ENCODE results near the gene CEP250.

DNA sequence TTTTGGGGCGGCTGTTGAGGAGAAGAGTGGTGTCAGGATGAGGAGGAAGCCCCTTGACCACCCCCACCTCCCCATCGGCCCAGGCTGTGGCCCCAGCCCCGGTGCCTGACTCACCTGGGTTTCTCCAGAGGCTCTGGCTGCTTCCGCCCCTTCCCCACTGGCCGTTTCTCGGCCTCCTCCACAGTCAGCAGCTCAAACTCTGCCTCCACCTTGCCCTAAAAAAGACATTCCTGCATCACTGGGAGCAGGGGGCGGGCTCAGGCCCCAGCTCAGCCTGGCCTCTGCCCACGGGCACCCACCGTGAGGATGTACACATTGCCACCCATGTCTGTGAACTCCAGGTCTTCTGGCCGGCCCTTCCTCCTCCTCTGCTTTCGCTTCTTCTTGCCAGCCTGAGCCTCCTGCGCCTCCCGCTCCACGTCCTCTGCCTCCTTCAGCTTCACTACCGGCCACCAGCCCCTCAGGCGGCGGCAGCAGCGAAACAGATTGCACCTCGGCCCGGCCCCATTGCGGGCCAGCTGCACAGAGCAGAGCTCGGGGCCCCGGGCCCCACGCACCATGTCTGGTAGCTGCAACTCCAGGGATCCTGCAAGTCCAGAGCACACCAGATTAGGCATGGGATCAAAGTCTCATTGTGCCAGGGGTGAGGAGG, 103.8 kb downstream of the CEP250 start:
- TF ChIP-seq, protein P1, sequence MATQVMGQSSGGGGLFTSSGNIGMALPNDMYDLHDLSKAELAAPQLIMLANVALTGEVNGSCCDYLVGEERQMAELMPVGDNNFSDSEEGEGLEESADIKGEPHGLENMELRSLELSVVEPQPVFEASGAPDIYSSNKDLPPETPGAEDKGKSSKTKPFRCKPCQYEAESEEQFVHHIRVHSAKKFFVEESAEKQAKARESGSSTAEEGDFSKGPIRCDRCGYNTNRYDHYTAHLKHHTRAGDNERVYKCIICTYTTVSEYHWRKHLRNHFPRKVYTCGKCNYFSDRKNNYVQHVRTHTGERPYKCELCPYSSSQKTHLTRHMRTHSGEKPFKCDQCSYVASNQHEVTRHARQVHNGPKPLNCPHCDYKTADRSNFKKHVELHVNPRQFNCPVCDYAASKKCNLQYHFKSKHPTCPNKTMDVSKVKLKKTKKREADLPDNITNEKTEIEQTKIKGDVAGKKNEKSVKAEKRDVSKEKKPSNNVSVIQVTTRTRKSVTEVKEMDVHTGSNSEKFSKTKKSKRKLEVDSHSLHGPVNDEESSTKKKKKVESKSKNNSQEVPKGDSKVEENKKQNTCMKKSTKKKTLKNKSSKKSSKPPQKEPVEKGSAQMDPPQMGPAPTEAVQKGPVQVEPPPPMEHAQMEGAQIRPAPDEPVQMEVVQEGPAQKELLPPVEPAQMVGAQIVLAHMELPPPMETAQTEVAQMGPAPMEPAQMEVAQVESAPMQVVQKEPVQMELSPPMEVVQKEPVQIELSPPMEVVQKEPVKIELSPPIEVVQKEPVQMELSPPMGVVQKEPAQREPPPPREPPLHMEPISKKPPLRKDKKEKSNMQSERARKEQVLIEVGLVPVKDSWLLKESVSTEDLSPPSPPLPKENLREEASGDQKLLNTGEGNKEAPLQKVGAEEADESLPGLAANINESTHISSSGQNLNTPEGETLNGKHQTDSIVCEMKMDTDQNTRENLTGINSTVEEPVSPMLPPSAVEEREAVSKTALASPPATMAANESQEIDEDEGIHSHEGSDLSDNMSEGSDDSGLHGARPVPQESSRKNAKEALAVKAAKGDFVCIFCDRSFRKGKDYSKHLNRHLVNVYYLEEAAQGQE (tag by site-specific recombination; IDR thresholded peaks at IDR 0.05): no peak
- TF ChIP-seq ZNF776 (tag by site-specific recombination; IDR thresholded peaks at IDR 0.05; ENCODE audit: borderline replicate concordance): no peak
- no peak for TF ChIP-seq ZBTB21 (tag by site-specific recombination; IDR thresholded peaks at IDR 0.05)
- TF ChIP-seq, protein P2, sequence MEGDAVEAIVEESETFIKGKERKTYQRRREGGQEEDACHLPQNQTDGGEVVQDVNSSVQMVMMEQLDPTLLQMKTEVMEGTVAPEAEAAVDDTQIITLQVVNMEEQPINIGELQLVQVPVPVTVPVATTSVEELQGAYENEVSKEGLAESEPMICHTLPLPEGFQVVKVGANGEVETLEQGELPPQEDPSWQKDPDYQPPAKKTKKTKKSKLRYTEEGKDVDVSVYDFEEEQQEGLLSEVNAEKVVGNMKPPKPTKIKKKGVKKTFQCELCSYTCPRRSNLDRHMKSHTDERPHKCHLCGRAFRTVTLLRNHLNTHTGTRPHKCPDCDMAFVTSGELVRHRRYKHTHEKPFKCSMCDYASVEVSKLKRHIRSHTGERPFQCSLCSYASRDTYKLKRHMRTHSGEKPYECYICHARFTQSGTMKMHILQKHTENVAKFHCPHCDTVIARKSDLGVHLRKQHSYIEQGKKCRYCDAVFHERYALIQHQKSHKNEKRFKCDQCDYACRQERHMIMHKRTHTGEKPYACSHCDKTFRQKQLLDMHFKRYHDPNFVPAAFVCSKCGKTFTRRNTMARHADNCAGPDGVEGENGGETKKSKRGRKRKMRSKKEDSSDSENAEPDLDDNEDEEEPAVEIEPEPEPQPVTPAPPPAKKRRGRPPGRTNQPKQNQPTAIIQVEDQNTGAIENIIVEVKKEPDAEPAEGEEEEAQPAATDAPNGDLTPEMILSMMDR (tag by site-specific recombination; IDR thresholded peaks at IDR 0.05): no peak
- TF ChIP-seq EGR2 (tag by site-specific recombination; IDR thresholded peaks at IDR 0.05; ENCODE audit: low read depth): peak; percentile 81
- TF ChIP-seq, protein P3, sequence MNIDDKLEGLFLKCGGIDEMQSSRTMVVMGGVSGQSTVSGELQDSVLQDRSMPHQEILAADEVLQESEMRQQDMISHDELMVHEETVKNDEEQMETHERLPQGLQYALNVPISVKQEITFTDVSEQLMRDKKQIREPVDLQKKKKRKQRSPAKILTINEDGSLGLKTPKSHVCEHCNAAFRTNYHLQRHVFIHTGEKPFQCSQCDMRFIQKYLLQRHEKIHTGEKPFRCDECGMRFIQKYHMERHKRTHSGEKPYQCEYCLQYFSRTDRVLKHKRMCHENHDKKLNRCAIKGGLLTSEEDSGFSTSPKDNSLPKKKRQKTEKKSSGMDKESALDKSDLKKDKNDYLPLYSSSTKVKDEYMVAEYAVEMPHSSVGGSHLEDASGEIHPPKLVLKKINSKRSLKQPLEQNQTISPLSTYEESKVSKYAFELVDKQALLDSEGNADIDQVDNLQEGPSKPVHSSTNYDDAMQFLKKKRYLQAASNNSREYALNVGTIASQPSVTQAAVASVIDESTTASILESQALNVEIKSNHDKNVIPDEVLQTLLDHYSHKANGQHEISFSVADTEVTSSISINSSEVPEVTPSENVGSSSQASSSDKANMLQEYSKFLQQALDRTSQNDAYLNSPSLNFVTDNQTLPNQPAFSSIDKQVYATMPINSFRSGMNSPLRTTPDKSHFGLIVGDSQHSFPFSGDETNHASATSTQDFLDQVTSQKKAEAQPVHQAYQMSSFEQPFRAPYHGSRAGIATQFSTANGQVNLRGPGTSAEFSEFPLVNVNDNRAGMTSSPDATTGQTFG (tag by site-specific recombination; IDR thresholded peaks at IDR 0.05; ENCODE audit: borderline replicate concordance): no peak
- no peak for TF ChIP-seq ZNF670 (tag by site-specific recombination; IDR thresholded peaks at IDR 0.05; ENCODE audit: low read depth)
- TF ChIP-seq ZNF274 (IDR thresholded peaks at IDR 0.05; ENCODE audit: low read length): no peak
- no peak for TF ChIP-seq ZNF274 (tag by site-specific recombination; IDR thresholded peaks at IDR 0.05; ENCODE audit: borderline replicate concordance)
- TF ChIP-seq, protein P4, sequence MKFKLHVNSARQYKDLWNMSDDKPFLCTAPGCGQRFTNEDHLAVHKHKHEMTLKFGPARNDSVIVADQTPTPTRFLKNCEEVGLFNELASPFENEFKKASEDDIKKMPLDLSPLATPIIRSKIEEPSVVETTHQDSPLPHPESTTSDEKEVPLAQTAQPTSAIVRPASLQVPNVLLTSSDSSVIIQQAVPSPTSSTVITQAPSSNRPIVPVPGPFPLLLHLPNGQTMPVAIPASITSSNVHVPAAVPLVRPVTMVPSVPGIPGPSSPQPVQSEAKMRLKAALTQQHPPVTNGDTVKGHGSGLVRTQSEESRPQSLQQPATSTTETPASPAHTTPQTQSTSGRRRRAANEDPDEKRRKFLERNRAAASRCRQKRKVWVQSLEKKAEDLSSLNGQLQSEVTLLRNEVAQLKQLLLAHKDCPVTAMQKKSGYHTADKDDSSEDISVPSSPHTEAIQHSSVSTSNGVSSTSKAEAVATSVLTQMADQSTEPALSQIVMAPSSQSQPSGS (tag by site-specific recombination; IDR thresholded peaks at IDR 0.05; ENCODE audit: low read depth): no peak

Measured in HEK293 (cell line).